ENCODE measurements around the gene ITIH3.

The ITIH3 gene

DNA sequence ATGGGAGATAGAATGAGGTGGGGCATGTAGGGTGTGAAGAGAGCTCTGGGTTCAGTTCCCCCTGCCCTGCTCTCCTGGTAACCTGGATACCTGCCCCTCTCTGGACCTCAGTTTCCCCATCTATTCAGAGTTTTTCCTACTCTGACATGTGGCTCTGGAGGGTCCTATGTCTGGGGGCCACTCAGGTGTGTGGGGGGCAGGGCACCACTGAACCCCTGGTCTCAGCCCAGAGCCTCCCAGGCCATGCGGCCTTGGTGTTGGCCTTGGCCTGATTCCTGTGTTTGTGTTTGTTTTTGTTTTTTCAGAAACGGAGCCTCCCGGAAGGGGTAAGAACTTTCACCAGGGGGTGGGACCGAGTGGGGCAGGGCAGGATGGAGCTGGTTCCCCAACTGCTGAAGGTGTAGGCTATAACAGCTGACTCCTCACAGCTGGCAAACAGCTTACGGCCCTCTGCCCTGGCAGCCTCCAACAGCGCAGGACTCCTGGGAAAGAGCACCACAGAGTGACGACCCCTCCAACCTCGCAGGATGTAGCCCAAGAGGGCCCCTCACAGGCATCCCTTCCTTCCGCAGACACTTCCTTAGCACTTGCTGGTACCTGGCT lies 803 bp downstream of the ITIH3 start:
- no peak for DNase-seq (ENCODE audit: low read depth)

- no peak for DNase-seq (ENCODE audit: low read depth)
Observed at GRCh38 chr3:52796411-52796810, 1.8 kb downstream of the ITIH3 start.

- DNase-seq (ENCODE audit: low read depth), result no peak
Observed at GRCh38 chr3:52798376-52798977, 3.9 kb downstream of the ITIH3 start.

- no peak for DNase-seq (ENCODE audit: low read depth)
Observed at GRCh38 chr3:52798978-52799476, 4.4 kb downstream of the ITIH3 start.

DNA sequence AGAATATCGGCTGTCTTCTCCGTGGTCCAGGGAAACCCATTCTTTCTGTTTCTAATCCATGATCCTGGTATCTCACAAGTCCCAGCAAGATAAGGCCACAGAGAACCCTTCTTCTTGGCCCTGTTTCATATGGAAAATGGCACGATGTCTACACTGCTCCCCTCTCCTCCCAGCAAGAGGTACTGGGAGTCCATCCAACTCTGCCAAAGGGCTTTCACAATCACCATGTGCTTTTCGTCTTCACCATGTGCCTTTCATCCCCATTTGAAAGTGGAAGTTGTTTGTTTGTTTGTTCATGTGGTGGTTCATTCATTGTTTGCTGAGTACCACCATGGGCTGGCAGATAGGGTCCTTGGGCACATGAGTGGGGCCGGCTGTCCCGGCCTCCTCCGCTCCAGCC lies 5.5 kb downstream of the ITIH3 start:
- DNase-seq (ENCODE audit: low read depth), result no peak

- DNase-seq (ENCODE audit: low read depth), result no peak
Observed at GRCh38 chr3:52801839-52802238, 7.2 kb downstream of the ITIH3 start.

DNA sequence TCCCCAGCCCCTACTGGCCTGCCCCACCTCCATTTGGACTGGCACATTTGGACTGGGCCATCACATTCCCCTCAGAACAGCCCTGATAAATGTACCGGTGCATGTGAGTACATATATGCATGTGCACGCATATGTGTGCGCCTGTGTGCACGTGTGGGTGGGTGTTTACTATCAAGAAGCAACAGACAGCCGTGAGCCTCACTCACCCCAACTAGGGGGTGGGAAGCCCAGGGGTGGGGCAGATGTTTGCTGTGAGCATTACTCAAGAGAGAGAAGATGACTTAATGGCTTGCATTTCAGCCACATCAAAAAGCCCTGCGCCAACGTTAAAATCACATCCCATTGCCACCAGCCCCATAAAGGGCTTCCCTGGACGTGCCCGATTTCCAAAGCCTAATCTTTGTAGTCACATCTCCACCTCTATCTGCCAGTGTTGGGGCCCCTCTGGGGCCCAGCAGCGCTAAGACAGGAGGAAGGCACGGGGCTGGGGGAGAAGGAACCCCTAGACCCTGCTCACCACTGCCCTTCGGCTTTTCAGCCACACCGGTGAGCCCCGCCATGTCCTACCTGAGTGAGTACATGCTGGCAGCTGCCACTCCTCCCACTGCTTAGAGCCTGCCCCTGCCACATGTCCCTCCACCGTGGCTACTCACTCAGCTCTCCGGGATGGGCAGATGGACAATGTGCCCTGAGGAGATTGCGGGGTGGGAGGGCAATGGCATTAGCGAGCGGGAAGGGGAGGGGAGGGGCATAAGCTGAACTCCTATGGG lies 10.9 kb downstream of the ITIH3 start:
- no peak for DNase-seq (ENCODE audit: low read depth)

DNA sequence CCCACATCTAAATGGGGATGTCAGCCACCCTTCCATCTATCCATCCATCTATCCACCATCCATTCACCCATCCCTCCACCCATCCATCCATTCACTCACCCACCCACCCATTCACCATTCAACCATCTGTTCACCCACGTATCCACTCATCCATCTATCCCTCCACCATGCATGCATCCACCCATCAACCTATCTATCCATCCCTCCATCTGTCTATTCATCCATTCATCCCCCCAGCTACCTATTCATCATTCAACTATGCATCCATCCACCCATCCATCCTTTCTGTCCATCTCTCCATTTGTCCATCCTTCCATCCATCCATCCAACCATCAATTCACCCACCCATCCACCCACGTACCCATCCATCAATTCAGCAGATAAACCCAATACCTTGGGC lies 14.6 kb downstream of the ITIH3 start:
- no peak for DNase-seq (ENCODE audit: low read depth)

DNA sequence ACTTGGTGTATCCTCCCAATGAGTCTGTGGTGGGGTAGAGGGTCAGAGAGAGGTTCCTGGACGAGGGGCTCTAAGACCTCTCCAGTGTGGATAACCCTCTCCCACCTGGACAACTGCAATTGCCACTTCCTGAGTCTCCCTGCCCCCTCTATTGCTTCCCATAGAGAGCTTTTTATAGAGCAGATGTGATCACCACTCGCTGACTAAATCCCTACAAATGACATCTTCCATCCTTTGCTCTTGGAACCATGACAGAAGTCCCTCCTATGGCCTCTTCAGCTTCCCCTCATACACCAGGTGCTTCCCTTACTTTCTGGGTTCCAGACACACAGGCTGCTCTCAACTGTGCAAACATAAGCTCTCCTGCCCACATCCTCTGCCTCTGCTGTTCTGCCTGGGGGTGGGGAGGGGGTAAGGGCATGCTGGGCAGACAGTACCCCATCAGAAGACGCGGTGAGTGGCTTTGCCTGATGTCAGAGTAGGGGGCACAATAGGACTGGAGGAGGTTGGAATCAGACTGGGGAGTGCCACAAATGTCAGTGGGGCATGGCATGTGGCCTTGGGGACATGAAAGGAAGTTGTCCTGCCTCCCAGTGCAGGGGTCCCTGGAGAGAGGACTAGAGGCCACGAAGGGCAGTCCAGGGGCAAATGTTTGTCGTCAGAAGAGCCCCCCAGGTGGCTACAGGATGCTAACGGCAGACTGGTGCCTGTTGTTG lies 15.2 kb downstream of the ITIH3 start:
- DNase-seq (ENCODE audit: low read depth), result no peak

GRCh38 chr3:52810923-52811322 lies 16.3 kb downstream of the ITIH3 start:
- DNase-seq (ENCODE audit: low read depth), result no peak

- no peak for DNase-seq (ENCODE audit: low read depth)
Observed at GRCh38 chr3:52811452-52812011, 16.9 kb downstream of the ITIH3 start.

DNA sequence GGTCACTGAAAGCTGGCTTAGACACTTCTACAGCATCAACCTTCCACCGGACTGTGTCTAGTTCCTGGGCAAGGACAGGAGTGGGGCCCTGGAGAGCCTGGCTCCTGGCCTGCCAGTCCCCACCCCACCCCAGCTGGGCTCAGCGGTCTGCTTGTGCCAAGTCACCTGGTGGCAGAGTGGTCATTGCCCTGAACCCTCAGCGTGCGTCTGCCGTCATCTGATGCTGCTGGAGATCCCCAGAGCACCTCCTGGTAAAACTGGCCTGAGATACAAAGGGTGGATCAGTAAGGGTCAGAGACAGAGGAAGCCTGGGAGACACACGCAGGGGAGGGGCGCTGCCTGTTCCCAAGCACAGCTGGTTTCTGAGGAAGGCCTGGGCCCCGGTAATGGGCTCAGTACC lies 19.2 kb downstream of the ITIH3 start:
- no peak for DNase-seq (ENCODE audit: low read depth)

DNA sequence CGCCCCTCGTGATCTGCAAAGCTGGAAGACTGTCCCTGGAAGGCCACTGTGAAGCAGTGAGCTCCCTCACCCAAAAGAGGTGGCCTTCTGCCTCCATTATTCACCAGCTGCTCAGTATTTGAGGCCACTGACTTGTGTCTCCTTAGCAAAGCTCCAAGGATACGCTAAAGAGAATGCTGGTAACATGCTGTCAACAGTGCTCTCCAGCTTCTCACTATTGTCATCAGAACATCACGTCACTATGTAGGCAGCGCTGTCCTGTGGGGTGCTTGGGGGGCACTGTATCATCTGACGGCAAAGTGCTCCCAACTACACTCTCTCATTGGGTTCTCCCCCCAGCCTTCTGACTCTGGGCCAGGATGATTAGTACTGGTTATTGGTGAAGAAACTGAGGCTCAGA lies 21.6 kb downstream of the ITIH3 start:
- no peak for DNase-seq (ENCODE audit: low read depth)

GRCh38 chr3:52816654-52817053 lies 22.1 kb downstream of the ITIH3 start:
- no peak for DNase-seq (ENCODE audit: low read depth)

GRCh38 chr3:52817221-52817620 lies 22.6 kb downstream of the ITIH3 start:
- DNase-seq (ENCODE audit: low read depth), result no peak

GRCh38 chr3:52817860-52818259 lies 23.3 kb downstream of the ITIH3 start:
- no peak for DNase-seq (ENCODE audit: low read depth)

DNA sequence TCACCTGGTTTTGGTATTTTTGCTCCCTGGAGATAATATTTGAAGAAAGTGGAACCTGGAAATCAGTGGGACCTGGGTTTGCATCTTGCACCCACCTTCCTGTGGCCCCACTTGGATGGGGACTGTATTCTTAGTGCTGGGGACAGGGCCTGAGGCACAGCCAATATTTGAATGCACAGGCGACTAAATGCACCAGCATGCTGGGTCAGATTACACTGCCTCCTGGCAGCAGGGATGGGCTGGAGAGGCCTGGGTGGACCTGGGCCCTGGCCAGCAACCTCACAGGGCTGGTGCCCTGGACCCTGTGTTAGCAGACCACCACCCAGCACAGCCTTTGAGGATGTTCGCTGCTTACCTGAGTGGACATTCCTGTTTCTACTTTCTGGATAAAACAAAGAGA lies 25.3 kb downstream of the ITIH3 start:
- no peak for DNase-seq (ENCODE audit: low read depth)

DNA sequence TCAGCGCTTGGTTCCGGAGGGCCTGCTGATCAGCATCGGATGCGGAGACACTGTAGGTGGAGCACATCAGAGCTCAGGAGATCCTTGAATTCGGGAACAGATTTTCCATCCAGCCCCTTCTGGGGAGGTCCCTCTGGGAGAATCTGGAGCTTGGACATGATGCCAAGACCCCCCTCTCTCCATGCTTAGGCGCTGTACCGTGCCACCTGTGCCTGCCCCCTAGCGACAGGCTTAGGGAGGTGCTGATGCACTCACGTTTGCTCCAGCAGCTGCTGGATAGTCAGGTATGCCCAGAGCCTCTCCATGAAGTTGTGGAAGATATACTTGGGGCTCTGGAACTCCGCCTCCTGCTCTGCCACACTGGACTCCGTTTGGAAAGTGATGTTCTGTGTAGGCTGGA lies 26.1 kb downstream of the ITIH3 start:
- DNase-seq (ENCODE audit: low read depth), result no peak

- no peak for DNase-seq (ENCODE audit: low read depth)
Observed at GRCh38 chr3:52822363-52822762, 27.8 kb downstream of the ITIH3 start.

- no peak for DNase-seq (ENCODE audit: low read depth)
Observed at GRCh38 chr3:52824037-52824436, 29.4 kb downstream of the ITIH3 start.

GRCh38 chr3:52827441-52827840 lies 32.8 kb downstream of the ITIH3 start:
- DNase-seq (ENCODE audit: low read depth), result no peak

GRCh38 chr3:52827866-52828376 lies 33.3 kb downstream of the ITIH3 start:
- DNase-seq (ENCODE audit: low read depth), result no peak
